Left lung (tissue), 10 donors: ENCODE data around the gene VENTX. TPM values are rescaled to one million over a fixed set of nuclear protein-coding genes. Genes with fewer than 3 reads are reported as not detected.

Source experiments
- ATAC-seq: fragments of 200-7000 bp; cut with Tn5 transposase; one replicate; pipeline ENCODE4 v1.9.1; 2020; ENCODE audit warnings: moderate library complexity
- DNase-seq, 4 donors: peaks; one replicate each; pipeline ENCODE4 v3.0.0-alpha.2; 2013 to 2020
- H3K27ac ChIP-seq, 2 donors: fragments of 200-600 bp; sonication (generic) in 1 of 2; one replicate each; pipeline versions ENCODE4 v1.5.0 to v1.8.0; 2020 to 2021
- H3K27me3 ChIP-seq, 2 donors: fragments of 200-600 bp; sonication (generic) in 1 of 2; one replicate each; pipeline versions ENCODE4 v1.5.0 to v1.8.0; 2020 to 2021
- H3K36me3 ChIP-seq, 2 donors: fragments of 200-600 bp; sonication (generic) in 1 of 2; one replicate each; pipeline versions ENCODE4 v1.5.0 to v1.8.0; 2020 to 2021
- H3K4me1 ChIP-seq, 2 donors: fragments of 200-600 bp; one replicate each; pipeline ENCODE4 v1.8.0; 2021
- H3K4me3 ChIP-seq, 2 donors: fragments of 200-600 bp; sonication (generic) in 1 of 2; one replicate each; pipeline versions ENCODE4 v1.5.0 to v1.8.0; 2020 to 2021; ENCODE audit warnings: mild to moderate bottlenecking in 1 of 2
- H3K9me3 ChIP-seq, 2 donors: fragments of 200-600 bp; sonication (generic) in 1 of 2; one replicate each; pipeline versions ENCODE4 v1.5.0 to v1.8.0; 2020 to 2021
- CTCF ChIP-seq, 2 donors: fragments of 200-600 bp; sonication (generic) in 1 of 2; IDR thresholded peaks; one replicate each; pipeline versions ENCODE4 v1.5.0 to v1.8.0; 2021; ENCODE audit warnings: antibody characterized with exemption in 2 of 2
- intact Hi-C, 2 donors: fragments of 100-400 bp; cut with DNase I; formaldehyde crosslinking; loops; one replicate each; pipeline versions ENCODE4 v1.11.2 to v1.14.2; 2022
- polyA plus RNA-seq, 6 donors: library from polyadenylated mRNA; unstranded; fragments of 120-200 nt; gene quantifications; one replicate each; pipeline ENCODE4 v1.2.1, GENCODE V29; 2013; ENCODE audit not compliant: insufficient read length in 6 of 6
- total RNA-seq, 2 donors: library from RNA; stranded (reverse); fragmentation: NEBNext Ultra II Directional; extraction: Animal tissue kit (Norgen Biotek cat#: 25700); gene quantifications; one replicate each; pipeline ENCODE4 v1.2.1, GENCODE V29; 2021
- donor health status: DM: no; HTN: yes; CAD: no.
- donor health status: DM: no; HTN: no; CAD: no.

Gene VENTX
- total and polyA plus RNA-seq, 8 donors, result 0.14 to 4.1 (median 0.25) TPM

- ATAC-seq, result no peak
Measured at GRCh38 chr10:133196221-133196915, 41.3 kb upstream of the VENTX start.

DNA sequence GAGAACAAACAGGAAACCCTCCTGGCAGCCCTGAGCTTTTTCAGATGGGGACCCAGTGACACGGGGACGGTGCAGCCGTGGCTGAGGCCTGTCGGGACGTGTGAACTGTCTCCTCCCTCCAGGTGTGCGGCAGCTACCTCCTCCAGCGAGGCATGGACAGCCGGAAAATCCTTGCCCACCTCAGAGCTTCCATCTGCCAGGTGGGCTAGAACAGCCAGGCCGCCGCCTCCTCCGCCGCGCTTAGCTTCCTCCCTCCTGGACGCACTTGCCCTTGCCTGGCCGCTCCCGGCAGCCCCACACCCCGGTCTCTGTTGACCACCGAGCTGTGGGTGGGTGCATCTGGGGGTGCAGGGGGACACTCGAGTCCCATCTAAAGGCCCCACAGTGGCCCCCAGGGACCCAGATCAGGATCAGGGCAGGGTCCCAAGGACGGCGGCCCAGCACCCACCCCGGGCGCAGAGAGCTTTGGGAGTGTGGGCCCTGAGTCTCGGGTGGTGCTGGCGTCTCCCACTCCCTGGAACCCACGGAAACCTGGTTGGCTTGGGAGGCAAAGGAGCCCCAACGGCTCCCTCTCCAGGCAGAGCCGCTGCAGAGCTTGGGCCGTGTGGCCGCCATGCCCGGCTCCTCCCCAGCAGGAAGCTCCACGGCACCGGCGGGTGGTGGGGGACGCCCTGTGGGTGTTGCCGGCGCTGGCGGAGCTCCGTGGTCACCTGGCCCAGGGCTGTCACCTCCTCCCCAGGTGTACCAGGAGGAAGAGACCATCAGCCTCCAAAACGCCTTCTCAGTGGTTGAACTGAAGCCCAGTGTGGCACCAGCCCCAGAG is 40.5 kb upstream of the VENTX start:
- Histone ChIP-seq H3K4me1 (no peaks in the 10 kb centered on the region), H3K36me3 (no peaks in the 10 kb centered on the region), H3K4me3 (no peak overlapping the region), H3K27ac (no peak overlapping the region), H3K9me3 (no peaks in the 10 kb centered on the region), H3K27me3 (peaks cover 0 to 23% of the 10 kb centered on the region in 2 donors)
- TF ChIP-seq CTCF (IDR thresholded peaks at IDR 0.05), result no peak
- intact Hi-C loops, result no loop called here
- ATAC-seq, result no peak
- DNase-seq, result peak in 1 of 4 donors; percentile 70

More at GRCh38 chr10:133196221-133196915, 41.3 kb upstream of the VENTX start:
- Histone ChIP-seq H3K4me1 (no peaks in the 10 kb centered on the region), H3K36me3 (no peaks in the 10 kb centered on the region), H3K27ac (no peak overlapping the region), H3K27me3 (peaks cover 0 to 23% of the 10 kb centered on the region in 2 donors), H3K9me3 (no peaks in the 10 kb centered on the region), H3K4me3 (no peak overlapping the region)
- intact Hi-C loops, result no loop called here
- no peak for TF ChIP-seq CTCF (IDR thresholded peaks at IDR 0.05)
- DNase-seq, result peak in 1 of 4 donors; percentile 60

- H3K36me3 ChIP-seq, result no peaks in the 10 kb centered on the region
- intact Hi-C loops, result no loop called here
- DNase-seq, result peak in 1 of 4 donors; percentile 63
Measured at GRCh38 chr10:133197786-133198185, 39.9 kb upstream of the VENTX start.

GRCh38 chr10:133198206-133198605 is 39.4 kb upstream of the VENTX start:
- no peaks in the 10 kb centered on the region for H3K9me3 ChIP-seq
- no peak overlapping the region for H3K27ac ChIP-seq
- no peak for TF ChIP-seq CTCF (IDR thresholded peaks at IDR 0.05)
- intact Hi-C loops, result no loop called here
- H3K36me3 ChIP-seq, result no peaks in the 10 kb centered on the region
- H3K4me1 ChIP-seq, result no peaks in the 10 kb centered on the region
- DNase-seq, result peak in 1 of 4 donors; percentile 74
- peaks cover 0 to 23% of the 10 kb centered on the region in 2 donors for H3K27me3 ChIP-seq
- no peak overlapping the region for H3K4me3 ChIP-seq
- no peak for ATAC-seq

More at GRCh38 chr10:133197786-133198185, 39.9 kb upstream of the VENTX start:
- Histone ChIP-seq H3K4me1 (no peaks in the 10 kb centered on the region), H3K27me3 (peaks cover 0 to 23% of the 10 kb centered on the region in 2 donors), H3K9me3 (no peaks in the 10 kb centered on the region), H3K4me3 (no peak overlapping the region), H3K27ac (no peak overlapping the region)
- ATAC-seq, result no peak
- no peak for TF ChIP-seq CTCF (IDR thresholded peaks at IDR 0.05)
